ENCODE measurements around the gene PAM. TPM values are rescaled to one million over a fixed set of nuclear protein-coding genes. Genes with fewer than 3 reads are reported as not detected.

PAM gene
- total and polyA plus RNA-seq, 2 of the 8 experiments (the other 6 are each of a cell fraction or from before 2014, with no cell fraction given), result 30.4 to 67.8 TPM

DNA sequence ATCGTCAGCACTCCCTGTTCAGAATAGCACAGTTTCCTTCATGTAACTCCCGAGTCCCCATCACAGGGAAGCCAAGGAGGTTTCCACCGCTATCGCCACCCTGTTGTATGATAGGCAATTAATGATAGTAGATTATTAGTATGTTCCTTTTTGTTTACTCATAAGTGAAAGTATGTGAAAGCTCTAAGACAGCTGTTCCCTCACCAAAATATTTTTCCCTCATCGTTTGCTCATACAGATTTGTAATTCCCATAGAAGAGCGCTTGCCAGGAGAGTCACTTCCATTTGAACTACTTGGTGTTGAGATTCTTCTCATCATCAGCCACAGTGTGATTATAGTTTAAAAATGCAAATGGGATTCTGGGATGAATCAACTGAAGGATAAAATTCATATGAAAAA lies 140.9 kb downstream of the PAM start:
- Histone ChIP-seq H3K4me3 (ENCODE audit: extremely low read depth in 1 of 4, insufficient read depth in 2 of 4, low read depth in 3 of 4, low read length in 4 of 4) (no peak overlapping the region), H4K20me1 (replicated peaks in 1 of 2; ENCODE audit: control insufficient read depth in 1 of 2, insufficient read depth in 2 of 2, low read length in 2 of 2) (no peaks in the 10 kb centered on the region), H3K79me1 (ENCODE audit: low read depth, low read length) (no peaks in the 10 kb centered on the region), H3K36me3 (ENCODE audit: control insufficient read depth in 2 of 4, insufficient read depth in 4 of 4, low read length in 3 of 4) (no peaks in the 10 kb centered on the region), H3K4me1 (replicated peaks in 1 of 4; ENCODE audit: control insufficient read depth in 3 of 4, insufficient read depth in 4 of 4, low read length in 3 of 4) (peaks cover 0 to 3% (median 0%) of the 10 kb centered on the region in 4 experiments; a peak in 1 of 7 replicates), H3K27ac (ENCODE audit: low read depth, low read length) (no peak overlapping the region), H3K18ac (ENCODE audit: extremely low read depth, low read length) (no peak overlapping the region), H3K27me3 (replicated peaks in 1 of 4; ENCODE audit: control insufficient read depth in 3 of 4, extremely low read depth in 1 of 4, insufficient read depth in 3 of 4, low read length in 3 of 4) (no peaks in the 10 kb centered on the region), H2BK12ac (ENCODE audit: low read depth, low read length) (no peak overlapping the region), H3K56ac (replicated peaks; ENCODE audit: insufficient read length, low read depth, low read length) (no peak overlapping the region), H3K9me3 (ENCODE audit: insufficient read depth in 2 of 2, low read depth in 1 of 2, low read length in 1 of 2) (no peaks in the 10 kb centered on the region), H3K23me2 (ENCODE audit: low read depth, low read length) (no peaks in the 10 kb centered on the region; the same call in 1 of the 2 replicates), H2BK15ac (ENCODE audit: low read length) (no peak overlapping the region), H4K8ac (ENCODE audit: extremely low read depth, insufficient read depth, low read length) (no peak overlapping the region), H3K4me2 (ENCODE audit: insufficient read depth in 1 of 2, low read depth in 2 of 2, low read length in 2 of 2) (no peak overlapping the region), H4K5ac (ENCODE audit: insufficient read length, low read depth, low read length) (no peak overlapping the region), H2AFZ (ENCODE audit: low read length) (no peak overlapping the region), H2BK20ac (ENCODE audit: low read length) (no peak overlapping the region), H3K4ac (replicated peaks; ENCODE audit: insufficient read length, low read depth, low read length) (no peak overlapping the region), H3K9ac (replicated peaks in 1 of 4; ENCODE audit: extremely low read depth in 1 of 4, low read depth in 3 of 4, low read length in 3 of 4) (no peak overlapping the region), H3K79me2 (ENCODE audit: control insufficient read depth in 1 of 2, insufficient read depth in 2 of 2, low read length in 2 of 2) (no peaks in the 10 kb centered on the region), H3K23ac (ENCODE audit: insufficient read length) (no peak overlapping the region), H2BK120ac (replicated peaks; ENCODE audit: low read depth, low read length) (no peak overlapping the region), H4K91ac (replicated peaks; ENCODE audit: insufficient read length, low read length) (no peak overlapping the region), H3K14ac (ENCODE audit: insufficient read length) (no peak overlapping the region), H2BK5ac (ENCODE audit: low read depth, low read length) (no peak overlapping the region), H2AK5ac (ENCODE audit: low read depth, low read length) (no peak overlapping the region)
- FAIRE-seq (no peak), DNase-seq (ENCODE audit: low read depth in 1 of 2, low spot score in 2 of 2) (no peak)
- POLR2A ChIA-PET (ENCODE audit: partially characterized antibody), result no interaction called here
- WGBS, 2 experiments (ENCODE audit: extremely low coverage in 1 of 2, insufficient coverage in 1 of 2, insufficient read length in 1 of 2, insufficient replicate concordance in 2 of 2, low coverage in 1 of 2, low lambda C conversion rate in 2 of 2, missing lambda C conversion rate in 1 of 2), result 95% methylated on average over 6 of the region's 6 CpGs; no CpG with 5 or more reads in 1 of the 2 experiments
- TF ChIP-seq TEAD4 (IDR thresholded peaks at IDR 0.05; ENCODE audit: low read depth, low read length) (no peak), TBP (IDR thresholded peaks at IDR 0.05; ENCODE audit: low read depth, low read length) (no peak), BRCA1 (IDR thresholded peaks at IDR 0.05; ENCODE audit: low read depth, low read length) (no peak), CBX8 (IDR thresholded peaks at IDR 0.05; ENCODE audit: borderline replicate concordance, low read depth, low read length) (no peak), CTBP2 (IDR thresholded peaks at IDR 0.05; ENCODE audit: borderline replicate concordance, insufficient read depth, insufficient read length, low read length) (no peak), SP4 (IDR thresholded peaks at IDR 0.05; ENCODE audit: low read length) (no peak), SUZ12 (IDR thresholded peaks at IDR 0.05; ENCODE audit: low read length) (no peak), RBBP5 (IDR thresholded peaks at IDR 0.05; ENCODE audit: borderline replicate concordance, low read depth, low read length) (no peak), HDAC6 (IDR thresholded peaks at IDR 0.05; ENCODE audit: low read depth, low read length) (no peak), SP1 (IDR thresholded peaks at IDR 0.05; ENCODE audit: low read depth, low read length) (no peak), GABPA (IDR thresholded peaks at IDR 0.05; ENCODE audit: borderline replicate concordance, insufficient read depth, low read length) (no peak)
- TF ChIP-seq, protein P1, sequence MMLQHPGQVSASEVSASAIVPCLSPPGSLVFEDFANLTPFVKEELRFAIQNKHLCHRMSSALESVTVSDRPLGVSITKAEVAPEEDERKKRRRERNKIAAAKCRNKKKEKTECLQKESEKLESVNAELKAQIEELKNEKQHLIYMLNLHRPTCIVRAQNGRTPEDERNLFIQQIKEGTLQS (IDR thresholded peaks at IDR 0.05; ENCODE audit: insufficient read depth, low read depth, low read length), result no peak
- CTCF ChIA-PET (ENCODE audit: partially characterized antibody), result interaction anchor here (1.2 kb wide), 1 partner anchor 10 kb away, joined by 4 read pairs; no protein-coding TSS in a partner anchor

Measured in H1 (cell line).